Measurements from ENCODE around the gene TRA2A. TPM values are rescaled to one million over a fixed set of nuclear protein-coding genes. Genes with fewer than 3 reads are reported as not detected.
"Not testable (repeated sequence)": the region's sequence is repeated elsewhere in the genome, so short reads cannot be mapped to it uniquely, and the experiment has no call there.

Gene TRA2A
- total RNA-seq, 1 experiment from 2014 or later: 169 TPM

- H2BK15ac ChIP-seq (ENCODE audit: low read depth, low read length): no peak overlapping the region
- no peak overlapping the region for H3K56ac ChIP-seq (ENCODE audit: insufficient read length, low read depth, low read length)
- no peak overlapping the region for H2AFZ ChIP-seq (ENCODE audit: low read length)
- H3K4me2 ChIP-seq (ENCODE audit: insufficient read depth, insufficient read length, low read length): no peak overlapping the region
- DNase-seq: no peak
- H2BK12ac ChIP-seq (ENCODE audit: insufficient read length, low read depth, low read length): no peak overlapping the region
- Mint-ChIP-seq H3K4me3 (no peak overlapping the region; a peak in 1 of 5 replicates), H3K4me1 (no peaks in the 10 kb centered on the region; a peak in 1 of 4 replicates), H3K27ac (peak overlapping the region in 2 of 3 experiments; percentile 76 to 95; a peak in 2 of 7 replicates), H3K36me3 (ENCODE audit: insufficient read depth in 1 of 3, low read depth in 3 of 3) (peaks cover 78 to 98% (median 95%) of the 10 kb centered on the region in 3 experiments), H3K9me3 (no peaks in the 10 kb centered on the region; a peak in 2 of 5 replicates), H3K27me3 (ENCODE audit: low read depth) (no peaks in the 10 kb centered on the region)
- H3K27ac ChIP-seq (ENCODE audit: insufficient read length, low read depth, low read length): no peak overlapping the region
- H3K9me3 ChIP-seq (ENCODE audit: control insufficient read depth, low read depth, low read length): no peaks in the 10 kb centered on the region
- TF ChIP-seq CTCF (conservative IDR thresholded peaks at IDR 0.05): no peak
- no peak overlapping the region for H2AK5ac ChIP-seq (ENCODE audit: insufficient read length, low read length)
- H4K91ac ChIP-seq (ENCODE audit: insufficient read length, low read depth, low read length): no peak overlapping the region
- no peaks in the 10 kb centered on the region for H3K23me2 ChIP-seq (ENCODE audit: insufficient read length, low read depth, low read length, poor library complexity, severe bottlenecking)
- H3K79me1 ChIP-seq (ENCODE audit: insufficient read depth, low read depth, low read length, poor library complexity, severe bottlenecking): peaks cover 12% of the 10 kb centered on the region
- H4K8ac ChIP-seq (replicated peaks; ENCODE audit: insufficient read length, low read depth, low read length): no peak overlapping the region
- no peak overlapping the region for H2BK5ac ChIP-seq (ENCODE audit: insufficient read length, low read length)
- no peak overlapping the region for H3K4ac ChIP-seq (ENCODE audit: low read depth, low read length)
- H3K27me3 ChIP-seq (ENCODE audit: insufficient read depth, low read length): no peaks in the 10 kb centered on the region
- H3K4me1 ChIP-seq (ENCODE audit: insufficient read depth, low read length): no peaks in the 10 kb centered on the region
- H4K5ac ChIP-seq (ENCODE audit: insufficient read length, low read depth, low read length): no peak overlapping the region
- no peak overlapping the region for H2BK120ac ChIP-seq (ENCODE audit: low read depth, low read length, poor library complexity, severe bottlenecking)
- peaks cover 14% of the 10 kb centered on the region; the same call in 1 of the 2 replicates for H3K79me2 ChIP-seq (ENCODE audit: insufficient read depth, low read length)
- no peaks in the 10 kb centered on the region for H4K20me1 ChIP-seq (ENCODE audit: control insufficient read depth, insufficient read depth, insufficient read length)
- no peak overlapping the region for H3T11ph ChIP-seq (ENCODE audit: low read length)
- no peak overlapping the region for H3K14ac ChIP-seq (ENCODE audit: insufficient read depth, low read length)
- no peak overlapping the region for H3K9ac ChIP-seq (ENCODE audit: extremely low read depth, insufficient read length, low read length)
- H3K23ac ChIP-seq (ENCODE audit: insufficient read length, low read depth, low read length): no peak overlapping the region
- H3K18ac ChIP-seq (ENCODE audit: insufficient read length, low read depth, low read length): no peak overlapping the region
- H2BK20ac ChIP-seq (ENCODE audit: low read depth, low read length, poor library complexity, severe bottlenecking): no peak overlapping the region
- no CpG with 5 or more reads among the region's 2 CpGs for WGBS (ENCODE audit: extremely low coverage, insufficient read length, low lambda C conversion rate)
These were observed 17.0 kb downstream of the TRA2A start for GRCh38 chr7:23514755-23515154.

GRCh38 chr7:23513746-23514145, 18.0 kb downstream of the TRA2A start:
- not testable (repeated sequence) for DNase-seq; H4K20me1 ChIP-seq (ENCODE audit: control insufficient read depth, insufficient read depth, insufficient read length); H2AFZ ChIP-seq (ENCODE audit: low read length); H2BK15ac ChIP-seq (ENCODE audit: low read depth, low read length); H3K9me3 ChIP-seq (ENCODE audit: control insufficient read depth, low read depth, low read length); H3K4me1 ChIP-seq (ENCODE audit: insufficient read depth, low read length); H3K18ac ChIP-seq (ENCODE audit: insufficient read length, low read depth, low read length); H3K9ac ChIP-seq (ENCODE audit: extremely low read depth, insufficient read length, low read length); H3K23me2 ChIP-seq (ENCODE audit: insufficient read length, low read depth, low read length, poor library complexity, severe bottlenecking); H3K4me2 ChIP-seq (ENCODE audit: insufficient read depth, insufficient read length, low read length); H3K23ac ChIP-seq (ENCODE audit: insufficient read length, low read depth, low read length); H3K27ac ChIP-seq (ENCODE audit: insufficient read length, low read depth, low read length); H4K91ac ChIP-seq (ENCODE audit: insufficient read length, low read depth, low read length); H2BK120ac ChIP-seq (ENCODE audit: low read depth, low read length, poor library complexity, severe bottlenecking); H3K27me3 ChIP-seq (ENCODE audit: insufficient read depth, low read length); H4K8ac ChIP-seq (replicated peaks; ENCODE audit: insufficient read length, low read depth, low read length); H3K9me3 Mint-ChIP-seq; H3K27me3 Mint-ChIP-seq (ENCODE audit: low read depth); H3K79me1 ChIP-seq (ENCODE audit: insufficient read depth, low read depth, low read length, poor library complexity, severe bottlenecking); H2BK5ac ChIP-seq (ENCODE audit: insufficient read length, low read length); H3K4ac ChIP-seq (ENCODE audit: low read depth, low read length); H3K4me3 Mint-ChIP-seq; H4K5ac ChIP-seq (ENCODE audit: insufficient read length, low read depth, low read length); H3T11ph ChIP-seq (ENCODE audit: low read length); H3K4me1 Mint-ChIP-seq; H3K79me2 ChIP-seq (ENCODE audit: insufficient read depth, low read length); H2AK5ac ChIP-seq (ENCODE audit: insufficient read length, low read length); H2BK12ac ChIP-seq (ENCODE audit: insufficient read length, low read depth, low read length); H3K14ac ChIP-seq (ENCODE audit: insufficient read depth, low read length); H2BK20ac ChIP-seq (ENCODE audit: low read depth, low read length, poor library complexity, severe bottlenecking); H3K56ac ChIP-seq (ENCODE audit: insufficient read length, low read depth, low read length)
- WGBS (ENCODE audit: extremely low coverage, insufficient read length, low lambda C conversion rate): no CpG with 5 or more reads among the region's 6 CpGs
- Mint-ChIP-seq H3K27ac (peak overlapping the region in 2 of 3 experiments; percentile 46 to 83; a peak in 3 of 7 replicates), H3K36me3 (ENCODE audit: insufficient read depth in 1 of 3, low read depth in 3 of 3) (peaks cover 76 to 98% (median 95%) of the 10 kb centered on the region in 3 experiments)
